ENCODE data around the gene TJP1. TPM values are rescaled to one million over a fixed set of nuclear protein-coding genes. Genes with fewer than 3 reads are reported as not detected.

TJP1 gene
- total and polyA plus RNA-seq, 2 of the 8 experiments (the other 6 are each of a cell fraction or from before 2014, with no cell fraction given): 46.3 to 138 TPM

DNA sequence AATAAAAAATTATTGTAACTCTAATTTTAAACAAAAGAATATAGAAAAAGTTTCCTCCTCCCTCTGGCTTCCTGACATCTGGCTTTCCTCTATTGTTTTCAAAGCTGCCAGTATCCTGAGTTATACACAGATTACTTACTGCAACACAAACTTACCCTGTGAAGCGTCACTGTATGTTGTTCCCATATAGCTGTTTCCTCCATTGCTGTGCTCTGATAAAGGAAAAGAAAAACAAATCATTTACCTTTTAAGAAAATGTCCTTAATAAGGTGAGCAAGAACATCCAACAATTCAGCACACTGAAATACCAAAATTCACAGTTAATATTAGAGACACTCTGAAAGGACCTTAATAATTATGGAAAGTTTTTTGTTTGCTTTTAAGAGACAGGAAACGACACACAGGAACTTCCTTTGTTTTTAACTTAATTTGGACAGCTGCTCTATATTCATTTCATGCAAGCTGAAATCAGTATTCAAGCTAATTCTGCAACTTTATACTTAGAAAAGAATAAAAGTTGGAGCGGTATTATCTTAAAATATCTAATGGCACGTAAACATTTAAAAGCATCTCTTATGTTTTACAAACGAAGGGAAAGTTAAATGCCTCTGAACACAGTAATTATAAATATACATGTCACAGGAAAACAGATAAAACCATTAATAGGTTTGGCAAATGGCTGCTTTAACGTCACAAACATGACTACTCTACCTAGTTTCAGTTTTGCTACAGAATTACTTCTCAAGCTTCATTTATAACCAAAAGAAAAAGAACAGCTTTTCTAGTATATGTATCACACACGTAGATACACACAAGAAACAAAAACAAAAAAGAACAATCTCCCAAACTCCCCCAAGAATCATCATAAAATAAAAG, 21.5 kb downstream of the TJP1 start (continued):
- TF ChIP-seq CHD1 (IDR thresholded peaks at IDR 0.05; ENCODE audit: low read depth, low read length) (no peak), TAF1 (IDR thresholded peaks at IDR 0.05; ENCODE audit: low read depth, low read length) (no peak), MAFK (IDR thresholded peaks at IDR 0.05; ENCODE audit: low read depth, low read length) (no peak), ASH2L (IDR thresholded peaks at IDR 0.05; ENCODE audit: low read length) (no peak), EZH2 (IDR thresholded peaks at IDR 0.05; ENCODE audit: low read depth, low read length, severe bottlenecking) (no peak), SAP30 (IDR thresholded peaks at IDR 0.05; ENCODE audit: insufficient read depth, insufficient replicate concordance, low read length) (no peak), RFX5 (IDR thresholded peaks at IDR 0.05; ENCODE audit: borderline replicate concordance, low read depth, low read length) (no peak), RAD21 (IDR thresholded peaks at IDR 0.05 in 1 of 2, conservative IDR thresholded peaks at IDR 0.05 in 1 of 2; ENCODE audit: low read depth in 2 of 2, low read length in 2 of 2) (no peak), POLR2AphosphoS5 (IDR thresholded peaks at IDR 0.05; ENCODE audit: low read depth, low read length) (no peak)
- TF ChIP-seq, protein P1, sequence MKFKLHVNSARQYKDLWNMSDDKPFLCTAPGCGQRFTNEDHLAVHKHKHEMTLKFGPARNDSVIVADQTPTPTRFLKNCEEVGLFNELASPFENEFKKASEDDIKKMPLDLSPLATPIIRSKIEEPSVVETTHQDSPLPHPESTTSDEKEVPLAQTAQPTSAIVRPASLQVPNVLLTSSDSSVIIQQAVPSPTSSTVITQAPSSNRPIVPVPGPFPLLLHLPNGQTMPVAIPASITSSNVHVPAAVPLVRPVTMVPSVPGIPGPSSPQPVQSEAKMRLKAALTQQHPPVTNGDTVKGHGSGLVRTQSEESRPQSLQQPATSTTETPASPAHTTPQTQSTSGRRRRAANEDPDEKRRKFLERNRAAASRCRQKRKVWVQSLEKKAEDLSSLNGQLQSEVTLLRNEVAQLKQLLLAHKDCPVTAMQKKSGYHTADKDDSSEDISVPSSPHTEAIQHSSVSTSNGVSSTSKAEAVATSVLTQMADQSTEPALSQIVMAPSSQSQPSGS (IDR thresholded peaks at IDR 0.05; ENCODE audit: low read length): no peak
